ENCODE data around the gene TBR1. TPM values are rescaled to one million over a fixed set of nuclear protein-coding genes. Genes with fewer than 3 reads are reported as not detected.
A peak's percentile ranks its signal among the peaks of the same experiment; 100 is the strongest.

Gene TBR1
- total and polyA plus RNA-seq, 12 donors: 0.04 to 0.64 TPM; not detected in 10

DNA sequence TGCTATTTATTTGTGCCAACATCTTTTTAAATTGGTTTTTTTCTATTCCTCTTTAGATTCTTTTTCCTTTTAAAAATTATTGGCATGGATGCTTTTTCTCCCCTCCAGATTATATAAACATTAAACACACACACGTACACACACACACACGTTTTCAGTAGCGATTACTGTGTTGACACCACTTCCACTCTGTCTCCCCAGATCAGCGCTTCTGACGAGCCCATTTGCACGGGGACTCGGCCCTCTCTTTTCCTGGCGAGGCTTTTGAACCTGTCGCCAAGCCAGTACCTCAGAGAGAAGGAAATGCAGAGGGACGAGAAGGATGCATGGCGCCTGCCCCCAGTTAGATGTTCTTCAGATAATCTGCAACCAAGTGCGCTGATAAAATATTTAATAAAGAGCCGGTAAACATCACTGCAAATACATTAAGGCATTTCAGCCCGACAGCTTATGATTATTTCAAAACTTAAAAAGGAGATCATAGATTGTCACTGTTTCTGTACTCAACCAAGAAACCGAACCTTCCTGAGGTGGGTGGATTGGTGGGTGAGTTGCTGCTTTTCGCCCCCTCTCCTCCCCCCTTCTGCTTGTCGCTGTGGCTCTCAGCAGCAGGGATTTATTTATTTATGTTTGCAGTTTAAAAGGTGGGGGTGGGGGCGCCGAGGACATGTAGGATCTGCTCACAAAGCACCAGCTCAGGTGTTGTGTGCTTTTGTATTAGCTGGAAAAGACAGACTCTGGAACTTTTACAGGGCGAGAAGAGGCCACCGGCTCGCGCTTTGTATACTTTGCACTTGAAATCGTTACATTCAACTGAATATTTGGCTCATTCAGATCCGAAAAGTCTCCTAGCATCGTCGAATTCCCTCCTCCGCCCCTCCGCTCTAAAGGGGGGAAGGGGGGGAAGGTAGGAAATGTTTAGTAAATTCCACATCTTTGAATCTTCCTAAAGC, 787 bp upstream of the TBR1 start:
- peaks cover 14 to 32% of the 10 kb centered on the region in 2 donors for H3K4me1 ChIP-seq (replicated peaks in 1 of 2)
- intact Hi-C loops (cut with DNase I): no loop called here
- H3K4me3 ChIP-seq: peak overlapping the region in 2 of 4 donors; percentile 36 to 45
- WGBS, 4 donors: 21 to 28% (median 22%) methylated on average over 28 to 29 of the region's 29 CpGs
- no peak for TF ChIP-seq POLR2A (IDR thresholded peaks at IDR 0.05)
- TF ChIP-seq, protein P1, sequence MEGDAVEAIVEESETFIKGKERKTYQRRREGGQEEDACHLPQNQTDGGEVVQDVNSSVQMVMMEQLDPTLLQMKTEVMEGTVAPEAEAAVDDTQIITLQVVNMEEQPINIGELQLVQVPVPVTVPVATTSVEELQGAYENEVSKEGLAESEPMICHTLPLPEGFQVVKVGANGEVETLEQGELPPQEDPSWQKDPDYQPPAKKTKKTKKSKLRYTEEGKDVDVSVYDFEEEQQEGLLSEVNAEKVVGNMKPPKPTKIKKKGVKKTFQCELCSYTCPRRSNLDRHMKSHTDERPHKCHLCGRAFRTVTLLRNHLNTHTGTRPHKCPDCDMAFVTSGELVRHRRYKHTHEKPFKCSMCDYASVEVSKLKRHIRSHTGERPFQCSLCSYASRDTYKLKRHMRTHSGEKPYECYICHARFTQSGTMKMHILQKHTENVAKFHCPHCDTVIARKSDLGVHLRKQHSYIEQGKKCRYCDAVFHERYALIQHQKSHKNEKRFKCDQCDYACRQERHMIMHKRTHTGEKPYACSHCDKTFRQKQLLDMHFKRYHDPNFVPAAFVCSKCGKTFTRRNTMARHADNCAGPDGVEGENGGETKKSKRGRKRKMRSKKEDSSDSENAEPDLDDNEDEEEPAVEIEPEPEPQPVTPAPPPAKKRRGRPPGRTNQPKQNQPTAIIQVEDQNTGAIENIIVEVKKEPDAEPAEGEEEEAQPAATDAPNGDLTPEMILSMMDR (IDR thresholded peaks at IDR 0.05): no peak
- H3K27me3 ChIP-seq: peaks cover 59% of the 10 kb centered on the region
- no peaks in the 10 kb centered on the region for H3K36me3 ChIP-seq (replicated peaks in 1 of 2)
- no peak for DNase-seq
- H3K27ac ChIP-seq: no peak overlapping the region
- no peaks in the 10 kb centered on the region for H3K9me3 ChIP-seq (replicated peaks in 1 of 3)

DNA sequence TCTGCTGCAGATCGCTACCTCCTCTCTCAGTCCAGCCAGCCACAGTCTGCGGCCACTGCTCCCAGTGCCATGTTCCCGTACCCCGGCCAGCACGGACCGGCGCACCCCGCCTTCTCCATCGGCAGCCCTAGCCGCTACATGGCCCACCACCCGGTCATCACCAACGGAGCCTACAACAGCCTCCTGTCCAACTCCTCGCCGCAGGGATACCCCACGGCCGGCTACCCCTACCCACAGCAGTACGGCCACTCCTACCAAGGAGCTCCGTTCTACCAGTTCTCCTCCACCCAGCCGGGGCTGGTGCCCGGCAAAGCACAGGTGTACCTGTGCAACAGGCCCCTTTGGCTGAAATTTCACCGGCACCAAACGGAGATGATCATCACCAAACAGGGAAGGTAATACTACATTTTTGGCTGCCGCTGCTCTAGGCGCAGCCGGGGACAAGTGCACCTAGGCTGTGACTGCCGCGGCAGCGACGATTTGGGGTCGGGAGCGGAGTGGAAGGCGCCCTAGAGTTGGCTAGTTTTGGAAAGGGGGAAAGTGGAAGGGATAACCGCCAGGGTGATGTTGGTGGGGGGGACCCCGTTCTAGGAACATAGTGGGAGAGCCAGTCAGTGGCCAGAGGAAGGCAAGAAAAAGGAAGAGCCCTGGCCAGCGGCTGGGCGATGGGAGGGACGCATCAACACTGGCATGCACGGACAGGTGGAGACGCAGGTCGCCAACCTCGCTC, 776 bp downstream of the TBR1 start:
- Histone ChIP-seq H3K27me3 (peaks cover 74% of the 10 kb centered on the region), H3K4me1 (replicated peaks in 1 of 2) (peaks cover 14 to 32% of the 10 kb centered on the region in 2 donors)

DNA sequence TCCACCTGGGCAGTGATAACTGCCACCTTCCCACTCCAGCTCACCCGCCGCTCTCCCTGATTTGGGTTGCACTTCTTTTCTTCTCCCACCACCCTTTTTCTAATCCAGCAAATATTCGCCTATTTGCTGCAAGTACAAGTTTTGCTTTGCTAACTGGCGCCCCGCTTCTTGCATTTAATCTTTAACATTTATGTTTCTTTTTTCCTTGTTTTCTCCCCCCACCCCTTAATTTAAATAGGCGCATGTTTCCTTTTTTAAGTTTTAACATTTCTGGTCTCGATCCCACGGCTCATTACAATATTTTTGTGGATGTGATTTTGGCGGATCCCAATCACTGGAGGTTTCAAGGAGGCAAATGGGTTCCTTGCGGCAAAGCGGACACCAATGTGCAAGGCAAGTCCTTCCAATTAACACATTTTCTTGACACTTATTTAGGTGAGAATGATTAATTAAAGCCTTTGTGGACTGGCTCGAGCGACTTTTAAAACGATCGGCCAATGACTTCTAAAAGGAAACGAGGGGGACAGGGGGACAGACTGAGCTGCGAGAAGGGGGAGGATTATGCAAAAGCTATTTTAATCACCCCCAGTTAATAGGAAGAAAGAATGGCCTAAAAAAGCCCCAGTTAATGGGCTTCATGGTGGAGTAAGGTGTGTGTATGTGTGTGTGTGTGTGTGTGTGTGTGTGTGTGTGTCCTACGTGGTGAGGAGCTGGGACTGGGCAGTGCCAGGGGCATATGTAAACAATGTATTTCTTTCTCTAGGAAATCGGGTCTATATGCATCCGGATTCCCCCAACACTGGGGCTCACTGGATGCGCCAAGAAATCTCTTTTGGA, 1.6 kb downstream of the TBR1 start:
- no peaks in the 10 kb centered on the region for H3K9me3 ChIP-seq (replicated peaks in 1 of 3)
- intact Hi-C loops (cut with DNase I): no loop called here
- WGBS, 4 donors: 19 to 23% (median 20%) methylated on average over 21 of the region's 21 CpGs
- no peak overlapping the region for H3K27ac ChIP-seq
- DNase-seq: no peak
- H3K27me3 ChIP-seq: peaks cover 82% of the 10 kb centered on the region
- no peaks in the 10 kb centered on the region for H3K36me3 ChIP-seq (replicated peaks in 1 of 2)
- no peak overlapping the region for H3K4me3 ChIP-seq
- peaks cover 14 to 32% of the 10 kb centered on the region in 2 donors for H3K4me1 ChIP-seq (replicated peaks in 1 of 2)
- TF ChIP-seq POLR2A (IDR thresholded peaks at IDR 0.05): no peak
- TF ChIP-seq, protein P1 (IDR thresholded peaks at IDR 0.05): no peak

More for the DNA sequence above, 776 bp downstream of the TBR1 start:
- Histone ChIP-seq H3K4me3 (no peak overlapping the region), H3K9me3 (replicated peaks in 1 of 3) (no peaks in the 10 kb centered on the region), H3K27ac (no peak overlapping the region), H3K36me3 (replicated peaks in 1 of 2) (no peaks in the 10 kb centered on the region)
- intact Hi-C loops (cut with DNase I): no loop called here
- TF ChIP-seq, protein P1 (IDR thresholded peaks at IDR 0.05): no peak
- no peak for TF ChIP-seq POLR2A (IDR thresholded peaks at IDR 0.05)
- DNase-seq: no peak
- 9 to 20% (median 11%) methylated on average over 20 to 41 of the region's 41 CpGs for WGBS, 4 donors

Measured in adrenal gland (tissue), 12 donors.